HepG2 (cell line): ENCODE measurements around the gene NIFK. TPM values are rescaled to one million over a fixed set of nuclear protein-coding genes. Genes with fewer than 3 reads are reported as not detected.

Experiments
- AGO2 ChIP-seq: fragments of 200-400 bp; formaldehyde crosslinking; optimal IDR thresholded peaks from 2 replicates; pipeline ENCODE3; 2017; ENCODE audit warnings: mild to moderate bottlenecking, low read depth, low read length, moderate library complexity
- DMAP1 ChIP-seq: IDR thresholded peaks from 2 replicates; pipeline ENCODE4 v1.6.1; 2016
- FOSL2 ChIP-seq: sonication (generic); formaldehyde crosslinking; IDR thresholded peaks from 2 replicates; pipeline ENCODE4 v1.4.0; 2020; ENCODE audit warnings: missing genetic modification reagents
- HOXA9 ChIP-seq: sonication (generic); formaldehyde crosslinking; IDR thresholded peaks from 2 replicates; pipeline ENCODE4 v1.8.1; 2022; ENCODE audit warnings: missing genetic modification reagents, mild to moderate bottlenecking, moderate library complexity, borderline replicate concordance
- IRX3 ChIP-seq: sonication (generic); formaldehyde crosslinking; IDR thresholded peaks from 2 replicates; pipeline ENCODE4 v1.8.1; 2023; ENCODE audit warnings: mild to moderate bottlenecking, low read depth, missing genetic modification reagents, borderline replicate concordance
- JARID2 ChIP-seq: sonication (generic); formaldehyde crosslinking; IDR thresholded peaks from 2 replicates; pipeline ENCODE4 v1.8.1; 2023; ENCODE audit warnings: missing genetic modification reagents, inconsistent platforms; ENCODE audit not compliant: insufficient replicate concordance
- MIER2 ChIP-seq: IDR thresholded peaks from 2 replicates; pipeline ENCODE4 v1.6.1; 2016; ENCODE audit warnings: missing biosample characterization, missing genetic modification reagents
- NFATC3 ChIP-seq: sonication (generic); formaldehyde crosslinking; IDR thresholded peaks from 2 replicates; pipeline ENCODE4 v1.5.1; 2020; ENCODE audit warnings: mild to moderate bottlenecking, missing genetic modification reagents
- RERE ChIP-seq: IDR thresholded peaks from 2 replicates; pipeline ENCODE4 v1.6.1; 2016; ENCODE audit warnings: low read depth, missing genetic modification reagents, missing compliant biosample characterization
- SMYD3 ChIP-seq: sonication (generic); formaldehyde crosslinking; IDR thresholded peaks from 2 replicates; pipeline ENCODE4 v1.8.1; 2023; ENCODE audit warnings: mild to moderate bottlenecking, missing genetic modification reagents
- ZNF496 ChIP-seq: sonication (generic); formaldehyde crosslinking; IDR thresholded peaks from 2 replicates; pipeline ENCODE4 v1.8.1; 2023; ENCODE audit warnings: mild to moderate bottlenecking, moderate library complexity, missing genetic modification reagents; ENCODE audit not compliant: insufficient replicate concordance
- ZNF550 ChIP-seq: sonication (generic); formaldehyde crosslinking; IDR thresholded peaks from 2 replicates; pipeline ENCODE4 v1.4.0; 2020; ENCODE audit warnings: mild to moderate bottlenecking, missing genetic modification reagents, borderline replicate concordance
- ZNF597 ChIP-seq: sonication (generic); formaldehyde crosslinking; IDR thresholded peaks from 2 replicates; pipeline ENCODE4 v1.5.0; 2020; ENCODE audit warnings: missing genetic modification reagents
- ZNF607 ChIP-seq: sonication (generic); formaldehyde crosslinking; IDR thresholded peaks from 2 replicates; pipeline ENCODE4 v1.5.1; 2020; ENCODE audit warnings: missing genetic modification reagents, mild to moderate bottlenecking, borderline replicate concordance
- ZNF629 ChIP-seq: sonication (generic); formaldehyde crosslinking; conservative IDR thresholded peaks from 2 replicates; pipeline ENCODE4 v1.5.0; 2020; ENCODE audit warnings: missing genetic modification reagents
- polyA plus RNA-seq, 8 experiments: library from polyadenylated mRNA; depleted of rRNA in 3 of 8; stranded (reverse) in 7 of 8; unstranded in 1 of 8; fragments of >200 nt; fragmentation: Illumina TruSeq in 4 of 8; extraction: Trizol in 4 of 8; gene quantifications; 2 replicates each; pipeline versions ENCODE4 v1.2.1 to v1.2.3, GENCODE V29; 2011 to 2016; ENCODE audit warnings: low read depth in 4 of 8, missing spikeins in 1 of 8, mixed read lengths in 1 of 8; ENCODE audit not compliant: insufficient read depth in 1 of 8
- total RNA-seq, 5 experiments: library from RNA; depleted of rRNA; stranded (reverse); fragments of >200 nt; fragmentation: Illumina TruSeq; extraction: Trizol; gene quantifications; 2 replicates each; pipeline ENCODE4 v1.2.3, GENCODE V29; 2016; ENCODE audit warnings: low read depth in 1 of 5

NIFK gene
- total and polyA plus RNA-seq, 2 of the 13 experiments (the other 11 are each of a cell fraction or from before 2014, with no cell fraction given): 19.6 to 105 TPM

- TF ChIP-seq NFATC3 (CRISPR knock-in tag): 0 out of 2 replicates have a peak, but pooled peaks have one; percentile 34
- peak; percentile 31; the same call in 1 of the 2 replicates for TF ChIP-seq ZNF607 (CRISPR knock-in tag)
- TF ChIP-seq ZNF550 (CRISPR knock-in tag): peak; percentile 28; the same call in 1 of the 2 replicates
- TF ChIP-seq HOXA9 (CRISPR knock-in tag): 0 out of 2 replicates have a peak, but pooled peaks have one; percentile 34
- TF ChIP-seq RERE (CRISPR knock-in tag): no peak
- TF ChIP-seq ZNF629 (CRISPR knock-in tag): peak; percentile 44; the same call in 1 of the 2 replicates
- no peak for TF ChIP-seq ZNF597
- peak; percentile 98 for TF ChIP-seq DMAP1 (CRISPR knock-in tag)
- peak; percentile 49 for TF ChIP-seq AGO2
- no peak for TF ChIP-seq MIER2
- TF ChIP-seq ZNF496 (CRISPR knock-in tag): no peak
- TF ChIP-seq SMYD3: no peak
- no peak for TF ChIP-seq JARID2
- TF ChIP-seq IRX3 (CRISPR knock-in tag): no peak
- peak; percentile 41 for TF ChIP-seq FOSL2 (CRISPR knock-in tag)
Measured at GRCh38 chr2:121736462-121737336, at the start of gene NIFK (continued).
